ENCODE data around the gene ZNF808. TPM values are rescaled to one million over a fixed set of nuclear protein-coding genes. Genes with fewer than 3 reads are reported as not detected.

ZNF808 gene
- total and polyA plus RNA-seq, 2 of the 13 experiments (the other 11 are each of a cell fraction or from before 2014, with no cell fraction given): 3.0 to 7.4 TPM

DNA sequence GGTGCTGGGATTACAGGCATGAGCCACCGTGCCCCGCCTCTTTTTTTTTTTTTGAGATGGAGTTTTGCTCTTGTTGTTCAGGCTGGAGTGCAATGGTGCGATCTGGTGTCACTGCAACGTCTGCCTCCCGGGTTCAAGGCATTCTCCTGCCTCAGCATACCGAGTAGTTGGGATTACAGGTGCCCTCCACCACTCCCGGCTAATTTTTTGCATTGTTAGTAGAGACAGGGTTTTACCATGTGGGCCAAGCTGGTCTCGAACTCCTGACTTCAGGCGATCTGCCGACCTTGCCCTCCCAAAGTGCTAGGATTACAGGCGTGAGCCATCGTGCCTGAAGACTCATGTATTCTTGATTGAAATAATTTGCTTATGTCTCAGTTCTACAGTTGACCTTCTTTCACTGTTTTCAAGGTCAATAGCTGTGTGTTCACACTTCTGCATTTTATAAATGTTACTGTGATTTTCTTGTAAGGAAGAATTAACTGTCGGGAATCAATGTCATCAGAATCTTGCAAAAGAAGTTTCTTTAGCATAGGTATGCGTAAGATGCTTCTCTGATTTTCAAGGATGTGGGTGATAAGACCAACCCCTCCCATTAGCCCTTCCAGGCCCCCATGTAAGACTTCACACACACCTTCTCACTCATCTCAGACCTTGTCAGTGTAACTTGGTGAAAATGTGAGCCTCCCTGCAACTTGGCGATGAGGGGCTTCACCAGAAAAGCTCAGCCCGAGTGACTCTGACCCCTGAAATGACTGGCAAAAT, 29.9 kb downstream of the ZNF808 start:
- DNase-seq (ENCODE audit: low spot score): no peak
- Histone ChIP-seq H2AFZ (ENCODE audit: low read length) (no peak overlapping the region), H3K4me2 (ENCODE audit: low read depth, low read length) (no peak overlapping the region), H3K27ac (ENCODE audit: extremely low read length, insufficient read depth, low read length) (no peak overlapping the region), H3K36me3 (replicated peaks in 1 of 2; ENCODE audit: control insufficient read depth in 1 of 2, insufficient read depth in 2 of 2, low read length in 2 of 2) (peaks cover 13 to 31% of the 10 kb centered on the region in 2 experiments; a peak in 4 of 5 replicates), H4K20me1 (ENCODE audit: insufficient read depth, low read length) (no peaks in the 10 kb centered on the region), H3K4me3 (replicated peaks in 1 of 3; ENCODE audit: insufficient read depth in 1 of 3, low read depth in 2 of 3, low read length in 3 of 3) (no peak overlapping the region), H3K9me3 (ENCODE audit: low read length) (peaks cover 56% of the 10 kb centered on the region), H3K4me1 (ENCODE audit: insufficient read depth, low read length) (no peaks in the 10 kb centered on the region), H3K79me2 (ENCODE audit: insufficient read depth, low read length) (no peaks in the 10 kb centered on the region), H3K27me3 (ENCODE audit: control insufficient read depth in 1 of 2, insufficient read depth in 2 of 2, low read length in 2 of 2) (no peaks in the 10 kb centered on the region), H3K9ac (ENCODE audit: insufficient read depth, low read depth, low read length) (no peak overlapping the region)
- WGBS (ENCODE audit: low lambda C conversion rate): 92% methylated on average over 15 of the region's 16 CpGs
- intact Hi-C loops (cut with micrococcal nuclease; ENCODE audit: unreplicated experiment) (no loop called here), in situ Hi-C loops (cut with HindIII; ENCODE audit: extremely low pct_ligation_motif_present, low pct_unique_long_range_greater_than_20kb) (no loop called here)
- FAIRE-seq: no peak
- ChIA-PET POLR2A (no interaction called here), CTCF (ENCODE audit: low intra/inter-chr PET ratio, low total read pairs) (no interaction called here)
- BruUV-seq (replicated peaks): no TSS peak
- ATAC-seq: no peak
- TF ChIP-seq, protein P1, sequence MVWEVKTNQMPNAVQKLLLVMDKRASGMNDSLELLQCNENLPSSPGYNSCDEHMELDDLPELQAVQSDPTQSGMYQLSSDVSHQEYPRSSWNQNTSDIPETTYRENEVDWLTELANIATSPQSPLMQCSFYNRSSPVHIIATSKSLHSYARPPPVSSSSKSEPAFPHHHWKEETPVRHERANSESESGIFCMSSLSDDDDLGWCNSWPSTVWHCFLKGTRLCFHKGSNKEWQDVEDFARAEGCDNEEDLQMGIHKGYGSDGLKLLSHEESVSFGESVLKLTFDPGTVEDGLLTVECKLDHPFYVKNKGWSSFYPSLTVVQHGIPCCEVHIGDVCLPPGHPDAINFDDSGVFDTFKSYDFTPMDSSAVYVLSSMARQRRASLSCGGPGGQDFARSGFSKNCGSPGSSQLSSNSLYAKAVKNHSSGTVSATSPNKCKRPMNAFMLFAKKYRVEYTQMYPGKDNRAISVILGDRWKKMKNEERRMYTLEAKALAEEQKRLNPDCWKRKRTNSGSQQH (CRISPR knock-in tag; IDR thresholded peaks at IDR 0.05; ENCODE audit: low read depth): no peak
- TF ChIP-seq, protein P2, sequence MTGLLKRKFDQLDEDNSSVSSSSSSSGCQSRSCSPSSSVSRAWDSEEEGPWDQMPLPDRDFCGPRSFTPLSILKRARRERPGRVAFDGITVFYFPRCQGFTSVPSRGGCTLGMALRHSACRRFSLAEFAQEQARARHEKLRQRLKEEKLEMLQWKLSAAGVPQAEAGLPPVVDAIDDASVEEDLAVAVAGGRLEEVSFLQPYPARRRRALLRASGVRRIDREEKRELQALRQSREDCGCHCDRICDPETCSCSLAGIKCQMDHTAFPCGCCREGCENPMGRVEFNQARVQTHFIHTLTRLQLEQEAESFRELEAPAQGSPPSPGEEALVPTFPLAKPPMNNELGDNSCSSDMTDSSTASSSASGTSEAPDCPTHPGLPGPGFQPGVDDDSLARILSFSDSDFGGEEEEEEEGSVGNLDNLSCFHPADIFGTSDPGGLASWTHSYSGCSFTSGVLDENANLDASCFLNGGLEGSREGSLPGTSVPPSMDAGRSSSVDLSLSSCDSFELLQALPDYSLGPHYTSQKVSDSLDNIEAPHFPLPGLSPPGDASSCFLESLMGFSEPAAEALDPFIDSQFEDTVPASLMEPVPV (CRISPR knock-in tag; IDR thresholded peaks at IDR 0.05): no peak
- no peak for TF ChIP-seq TRAFD1 (CRISPR knock-in tag; IDR thresholded peaks at IDR 0.05; ENCODE audit: borderline replicate concordance)
- TF ChIP-seq CBFB (CRISPR knock-in tag; IDR thresholded peaks at IDR 0.05): no peak
- no peak for TF ChIP-seq ZNF274 (CRISPR knock-in tag; IDR thresholded peaks at IDR 0.05)
- no peak for TF ChIP-seq ZNF556 (CRISPR knock-in tag; IDR thresholded peaks at IDR 0.05; ENCODE audit: borderline replicate concordance)
- TF ChIP-seq, protein P3, sequence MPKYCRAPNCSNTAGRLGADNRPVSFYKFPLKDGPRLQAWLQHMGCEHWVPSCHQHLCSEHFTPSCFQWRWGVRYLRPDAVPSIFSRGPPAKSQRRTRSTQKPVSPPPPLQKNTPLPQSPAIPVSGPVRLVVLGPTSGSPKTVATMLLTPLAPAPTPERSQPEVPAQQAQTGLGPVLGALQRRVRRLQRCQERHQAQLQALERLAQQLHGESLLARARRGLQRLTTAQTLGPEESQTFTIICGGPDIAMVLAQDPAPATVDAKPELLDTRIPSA (CRISPR knock-in tag; IDR thresholded peaks at IDR 0.05; ENCODE audit: borderline replicate concordance): no peak
- TF ChIP-seq, protein P4, sequence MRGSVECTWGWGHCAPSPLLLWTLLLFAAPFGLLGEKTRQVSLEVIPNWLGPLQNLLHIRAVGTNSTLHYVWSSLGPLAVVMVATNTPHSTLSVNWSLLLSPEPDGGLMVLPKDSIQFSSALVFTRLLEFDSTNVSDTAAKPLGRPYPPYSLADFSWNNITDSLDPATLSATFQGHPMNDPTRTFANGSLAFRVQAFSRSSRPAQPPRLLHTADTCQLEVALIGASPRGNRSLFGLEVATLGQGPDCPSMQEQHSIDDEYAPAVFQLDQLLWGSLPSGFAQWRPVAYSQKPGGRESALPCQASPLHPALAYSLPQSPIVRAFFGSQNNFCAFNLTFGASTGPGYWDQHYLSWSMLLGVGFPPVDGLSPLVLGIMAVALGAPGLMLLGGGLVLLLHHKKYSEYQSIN (CRISPR knock-in tag; IDR thresholded peaks at IDR 0.05; ENCODE audit: borderline replicate concordance): no peak
- TF ChIP-seq ZSCAN12 (CRISPR knock-in tag; IDR thresholded peaks at IDR 0.05): no peak
- TF ChIP-seq ZKSCAN5 (CRISPR knock-in tag; IDR thresholded peaks at IDR 0.05): no peak
- no peak for TF ChIP-seq REXO4 (CRISPR knock-in tag; IDR thresholded peaks at IDR 0.05; ENCODE audit: borderline replicate concordance)
- TF ChIP-seq ZNF446 (CRISPR knock-in tag; IDR thresholded peaks at IDR 0.05): no peak
- TF ChIP-seq, protein P5, sequence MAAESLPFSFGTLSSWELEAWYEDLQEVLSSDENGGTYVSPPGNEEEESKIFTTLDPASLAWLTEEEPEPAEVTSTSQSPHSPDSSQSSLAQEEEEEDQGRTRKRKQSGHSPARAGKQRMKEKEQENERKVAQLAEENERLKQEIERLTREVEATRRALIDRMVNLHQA (CRISPR knock-in tag; IDR thresholded peaks at IDR 0.05): no peak
- TF ChIP-seq HINFP (CRISPR knock-in tag; IDR thresholded peaks at IDR 0.05; ENCODE audit: low read depth): no peak
- TF ChIP-seq ZFP41 (CRISPR knock-in tag; IDR thresholded peaks at IDR 0.05; ENCODE audit: borderline replicate concordance): no peak
